Ovary (tissue), 3 donors: ENCODE data around the gene CNDP1.
A peak's percentile ranks its signal among the peaks of the same experiment; 100 is the strongest.

Experiments used
- EP300 ChIP-seq: sonication (generic); formaldehyde crosslinking; IDR thresholded peaks from one replicate; pipeline ENCODE4 v1.6.1; 2017; ENCODE audit warnings: antibody characterized with exemption
- POLR2A ChIP-seq: fragments of 450-650 bp; IDR thresholded peaks from one replicate; pipeline ENCODE4 v1.6.1; 2017; ENCODE audit warnings: antibody characterized with exemption, mild to moderate bottlenecking, moderate library complexity
- TF ChIP-seq, protein P1 (sequence below), 3 donors: fragments of 450-650 bp in 2 of 3; fragments of 200-600 bp in 1 of 3; IDR thresholded peaks; one replicate each; pipeline versions ENCODE4 v1.5.1 to v1.8.0; 2016 to 2022; ENCODE audit warnings: antibody characterized with exemption in 3 of 3, mild to moderate bottlenecking in 1 of 3
- donor health status: DM: no; HTN: no; CAD: no.

DNA sequence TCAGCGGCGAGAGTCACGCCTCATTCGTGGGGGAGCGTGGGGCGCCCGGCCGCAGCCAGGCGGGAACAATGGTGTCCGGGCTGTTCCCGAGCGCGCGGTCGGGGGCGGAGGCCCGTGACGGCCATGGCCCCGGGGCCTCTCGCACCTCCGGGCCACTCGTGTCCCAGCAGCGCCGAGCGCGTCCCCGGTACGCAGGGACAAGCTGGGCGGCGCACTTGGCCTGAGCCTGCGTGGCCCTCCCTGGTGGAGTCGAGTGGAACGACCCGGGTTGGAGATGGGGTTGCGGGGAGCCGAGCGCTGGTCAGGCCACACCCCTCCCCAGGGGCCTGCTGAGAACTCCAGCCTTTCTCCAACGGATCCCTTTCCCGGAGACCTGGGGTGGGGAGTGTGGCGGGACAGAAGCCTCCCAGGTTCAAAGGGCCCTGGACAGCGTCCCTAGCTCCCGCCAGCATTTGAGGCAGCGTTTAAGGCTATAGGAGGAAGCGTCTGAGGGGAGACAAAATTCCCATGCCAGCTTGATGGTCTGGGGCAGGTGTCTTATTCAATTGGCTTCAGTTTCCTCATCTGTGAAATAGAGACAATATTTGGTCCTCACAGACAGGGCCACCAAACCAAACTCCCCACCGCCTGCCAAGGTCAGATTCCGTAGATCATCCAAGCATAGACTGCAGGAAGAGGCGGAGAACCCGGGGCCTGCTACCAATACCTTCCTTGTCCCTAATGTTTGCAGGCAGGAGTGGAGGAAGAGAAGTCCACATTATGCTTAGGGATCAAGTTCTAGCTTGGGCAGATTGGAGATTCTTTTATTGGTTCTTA lies 37.6 kb upstream of the CNDP1 start:
- TF ChIP-seq POLR2A, result peak; percentile 28
- no peak for TF ChIP-seq EP300
- TF ChIP-seq, protein P1, sequence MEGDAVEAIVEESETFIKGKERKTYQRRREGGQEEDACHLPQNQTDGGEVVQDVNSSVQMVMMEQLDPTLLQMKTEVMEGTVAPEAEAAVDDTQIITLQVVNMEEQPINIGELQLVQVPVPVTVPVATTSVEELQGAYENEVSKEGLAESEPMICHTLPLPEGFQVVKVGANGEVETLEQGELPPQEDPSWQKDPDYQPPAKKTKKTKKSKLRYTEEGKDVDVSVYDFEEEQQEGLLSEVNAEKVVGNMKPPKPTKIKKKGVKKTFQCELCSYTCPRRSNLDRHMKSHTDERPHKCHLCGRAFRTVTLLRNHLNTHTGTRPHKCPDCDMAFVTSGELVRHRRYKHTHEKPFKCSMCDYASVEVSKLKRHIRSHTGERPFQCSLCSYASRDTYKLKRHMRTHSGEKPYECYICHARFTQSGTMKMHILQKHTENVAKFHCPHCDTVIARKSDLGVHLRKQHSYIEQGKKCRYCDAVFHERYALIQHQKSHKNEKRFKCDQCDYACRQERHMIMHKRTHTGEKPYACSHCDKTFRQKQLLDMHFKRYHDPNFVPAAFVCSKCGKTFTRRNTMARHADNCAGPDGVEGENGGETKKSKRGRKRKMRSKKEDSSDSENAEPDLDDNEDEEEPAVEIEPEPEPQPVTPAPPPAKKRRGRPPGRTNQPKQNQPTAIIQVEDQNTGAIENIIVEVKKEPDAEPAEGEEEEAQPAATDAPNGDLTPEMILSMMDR (IDR thresholded peaks at IDR 0.05), result peak in 1 of 3 donors; percentile 31
